Right forelimb (tissue), 1 donor: Measurements from ENCODE around the gene CDC45.

Experiments
- DNase-seq: peaks from one replicate; pipeline ENCODE4 v3.0.0-alpha.2; 2018

CDC45 gene

DNA sequence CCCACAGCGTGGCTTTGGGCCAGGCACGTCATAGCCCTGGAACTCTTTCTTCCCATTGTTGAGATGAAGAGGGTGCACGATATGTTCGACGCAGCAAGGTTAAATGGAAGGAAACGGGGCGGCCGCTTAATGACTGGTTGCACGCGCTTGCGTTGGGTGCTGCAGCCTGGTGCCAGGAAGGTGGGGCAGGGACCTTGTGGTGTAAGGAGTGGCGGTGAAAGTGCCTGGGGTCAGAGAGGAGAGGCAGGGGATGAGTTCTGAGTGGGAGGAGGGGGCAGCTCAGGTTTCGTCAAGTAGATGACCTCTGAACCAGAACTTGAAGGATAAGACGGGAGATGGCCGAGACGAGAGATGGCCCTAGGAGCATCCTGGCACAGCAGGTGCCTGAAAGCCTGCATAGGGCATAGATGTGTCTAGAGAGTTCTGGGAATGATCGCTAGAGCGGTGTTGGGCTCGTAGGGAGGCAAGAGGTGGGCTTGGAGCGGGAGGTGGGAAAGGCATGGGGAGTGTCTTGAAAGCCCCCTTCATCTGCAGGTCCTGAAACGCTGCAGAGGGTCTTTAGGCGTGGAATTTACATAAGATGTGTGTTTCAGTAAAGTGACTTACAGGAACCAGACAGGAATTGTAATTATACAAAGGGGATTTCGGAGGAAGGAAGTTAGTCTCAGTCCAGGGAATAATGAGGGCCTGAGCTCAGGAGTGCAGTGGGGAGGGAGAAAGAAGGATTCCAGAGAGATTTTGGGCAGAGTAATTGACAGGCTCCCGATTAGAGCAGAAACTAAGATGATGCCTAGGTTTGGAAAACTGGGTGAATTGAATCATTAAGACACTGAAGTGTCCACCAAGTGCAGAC, 87.7 kb downstream of the CDC45 start:
- DNase-seq, result no peak

DNA sequence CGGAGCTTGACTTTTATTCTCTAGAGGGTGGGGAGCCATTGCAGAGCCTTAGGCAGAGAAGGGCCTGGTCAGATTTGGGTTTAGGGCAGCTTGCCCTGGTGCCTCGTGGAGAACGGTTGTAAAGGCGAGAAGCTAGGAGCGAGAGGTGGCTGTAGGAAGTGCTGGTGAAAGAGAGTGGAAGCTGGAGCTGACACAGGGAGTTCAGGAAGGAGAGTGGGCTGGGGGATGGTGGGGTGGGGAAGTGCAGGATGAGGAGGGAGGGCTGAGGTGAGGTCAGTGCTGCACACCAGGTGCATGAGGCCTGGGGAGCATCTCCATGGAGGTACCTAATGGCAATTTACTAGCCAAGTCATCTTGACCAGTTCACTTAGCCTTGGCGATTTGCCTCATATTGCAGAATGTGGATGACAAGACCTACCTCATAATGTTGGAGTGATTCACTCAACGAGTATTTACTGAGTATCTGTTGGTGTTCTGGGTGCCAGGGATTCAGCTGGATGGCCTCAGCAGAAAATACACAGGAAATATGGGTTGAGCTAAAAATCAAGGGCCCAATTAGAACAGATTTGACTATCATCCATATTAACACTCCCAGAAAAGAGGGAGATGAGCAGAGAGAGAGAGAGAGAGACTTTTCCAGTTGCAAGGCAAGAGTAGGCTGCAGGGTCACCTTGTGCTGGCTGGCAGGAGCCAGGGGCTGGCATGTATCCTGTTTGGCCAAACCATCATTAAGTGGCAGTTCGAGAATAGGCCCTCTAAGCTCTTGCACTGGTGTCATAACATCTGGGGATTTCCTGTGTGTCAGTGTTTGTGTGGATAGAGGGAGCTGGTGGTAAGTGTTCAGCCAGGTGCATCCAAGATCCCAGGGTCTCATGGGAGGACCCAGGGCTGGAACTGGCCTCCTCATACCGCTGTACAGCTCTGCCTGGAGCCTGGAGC, 88.9 kb downstream of the CDC45 start:
- no peak for DNase-seq

GRCh38 chr22:19569276-19569640, 89.5 kb downstream of the CDC45 start:
- DNase-seq, result no peak

- DNase-seq, result no peak
Measured at GRCh38 chr22:19569976-19570375, 90.3 kb downstream of the CDC45 start.
